Aorta (tissue), 5 donors: ENCODE data around the gene NEK8. TPM values are rescaled to one million over a fixed set of nuclear protein-coding genes. Genes with fewer than 3 reads are reported as not detected.

Experiments used
- ATAC-seq: fragments of 200-7000 bp; cut with Tn5 transposase; one replicate; pipeline ENCODE4 v1.9.1; 2022; ENCODE audit warnings: moderate library complexity; ENCODE audit not compliant: low FRiP score
- DNase-seq, 2 donors: peaks; one replicate each; pipeline ENCODE4 v3.0.0-alpha.2; 2020
- H3K27ac ChIP-seq, 2 donors: one replicate each; pipeline ENCODE4 v1.5.1; 2013; ENCODE audit warnings: low read length in 2 of 2, mild to moderate bottlenecking in 2 of 2, moderate library complexity in 2 of 2, control low read depth in 1 of 2, inconsistent platforms in 1 of 2, low read depth in 1 of 2
- H3K27me3 ChIP-seq, 2 donors: one replicate each; pipeline ENCODE4 v1.6.1; 2013; ENCODE audit warnings: control low read depth in 1 of 2, low read length in 1 of 2, mild to moderate bottlenecking in 1 of 2, moderate library complexity in 1 of 2; ENCODE audit not compliant: insufficient read depth in 2 of 2, control insufficient read depth in 1 of 2
- H3K36me3 ChIP-seq, 2 donors: one replicate each; pipeline ENCODE4 v1.6.1; 2013; ENCODE audit warnings: control low read depth in 1 of 2, low read length in 1 of 2, mild to moderate bottlenecking in 1 of 2; ENCODE audit not compliant: insufficient read depth in 2 of 2, control insufficient read depth in 1 of 2
- H3K4me1 ChIP-seq, 2 donors: one replicate each; pipeline ENCODE4 v1.6.1; 2013; ENCODE audit warnings: low read length in 2 of 2, control low read depth in 1 of 2, mild to moderate bottlenecking in 1 of 2, moderate library complexity in 1 of 2; ENCODE audit not compliant: insufficient read depth in 2 of 2, control insufficient read depth in 1 of 2
- H3K4me3 ChIP-seq, 2 donors: one replicate each; pipeline ENCODE4 v1.5.1; 2013; ENCODE audit warnings: low read length in 2 of 2, control low read depth in 1 of 2, mild to moderate bottlenecking in 1 of 2
- H3K9me3 ChIP-seq: one replicate; pipeline ENCODE4 v1.6.1; 2013; ENCODE audit warnings: mild to moderate bottlenecking, low read length; ENCODE audit not compliant: control insufficient read depth
- WGBS, 2 donors: extraction: QIAGEN DNeasy Blood & Tissue Kit; methylation state at CpG; one replicate each; pipeline ENCODE4 v1.1.7; 2013; 5-methylcytosine and 5-hydroxymethylcytosine counted together
- intact Hi-C, 2 donors: fragments of 100-400 bp; cut with DNase I; formaldehyde crosslinking; loops; one replicate each; pipeline versions ENCODE4 v1.14.2 to v1.15.0; 2022
- polyA plus RNA-seq, 2 donors: library from polyadenylated mRNA; stranded (reverse); fragments of 200-250 nt; gene quantifications; one replicate each; pipeline ENCODE4 v1.2.3, GENCODE V29; 2013
- total RNA-seq, 2 donors: library from RNA; stranded (reverse); fragmentation: NEBNext Ultra II Directional; extraction: Animal tissue kit (Norgen Biotek cat#: 25700); gene quantifications; one replicate each; pipeline ENCODE4 v1.2.1, GENCODE V29; 2021
- donor health status: healthy with polysubstance abuse.
- donor health status: Bipolar disorder and iron deficiency.
- donor health status: DM: no; HTN: no; CAD: no.
- donor health status: DM: no; HTN: no; CAD: no.
- donor health status: DM: yes; HTN: yes; CAD: no.

The NEK8 gene
- total and polyA plus RNA-seq, 4 donors = 1.6 to 5.3 (median 3.2) TPM

GRCh38 chr17:28705728-28706334 is 22.8 kb upstream of the NEK8 start:
- no peak overlapping the region for H3K27ac ChIP-seq
- H3K9me3 ChIP-seq = no peaks in the 10 kb centered on the region
- H3K36me3 ChIP-seq = peaks cover 0 to 6% of the 10 kb centered on the region in 2 donors
- H3K4me3 ChIP-seq = no peak overlapping the region
- H3K27me3 ChIP-seq = no peaks in the 10 kb centered on the region
- 66 to 70% methylated on average over 10 of the region's 10 CpGs for WGBS, 2 donors
- ATAC-seq (no peak), DNase-seq (no peak)
- no peaks in the 10 kb centered on the region for H3K4me1 ChIP-seq
- intact Hi-C loops = no loop called here

GRCh38 chr17:28706471-28707338 is 21.9 kb upstream of the NEK8 start:
- Histone ChIP-seq H3K9me3 (no peaks in the 10 kb centered on the region), H3K4me1 (no peaks in the 10 kb centered on the region), H3K36me3 (no peaks in the 10 kb centered on the region), H3K27me3 (no peaks in the 10 kb centered on the region), H3K4me3 (no peak overlapping the region), H3K27ac (no peak overlapping the region)
- ATAC-seq (no peak), DNase-seq (no peak)
- intact Hi-C loops = no loop called here
- WGBS, 2 donors = 58 to 61% methylated on average over 6 of the region's 7 CpGs

GRCh38 chr17:28707339-28707720 is 21.3 kb upstream of the NEK8 start:
- no peaks in the 10 kb centered on the region for H3K4me1 ChIP-seq
- H3K9me3 ChIP-seq = no peaks in the 10 kb centered on the region
- no peak for ATAC-seq
- intact Hi-C loops = no loop called here
- H3K36me3 ChIP-seq = no peaks in the 10 kb centered on the region
- H3K4me3 ChIP-seq = no peak overlapping the region
- DNase-seq = no peak
- H3K27me3 ChIP-seq = no peaks in the 10 kb centered on the region
- WGBS, 2 donors = 75 to 81% methylated on average over 2 of the region's 2 CpGs
- H3K27ac ChIP-seq = no peak overlapping the region

- peak; percentile 93 to 96 for DNase-seq
- peak; percentile 96 for ATAC-seq
- Histone ChIP-seq H3K27ac (peak overlapping the region in 1 of 2 donors; percentile 75), H3K36me3 (peaks cover 0 to 2% of the 10 kb centered on the region in 2 donors), H3K9me3 (no peaks in the 10 kb centered on the region), H3K4me3 (peak overlapping the region; percentile 1 to 12), H3K27me3 (no peaks in the 10 kb centered on the region), H3K4me1 (no peaks in the 10 kb centered on the region)
- WGBS, 2 donors = 1 to 2% methylated on average over 68 to 74 of the region's 74 CpGs
- intact Hi-C loops = loop anchor here in 1 of 2 donors (5.0 kb wide), 1 partner anchor 49 kb away; the partner anchor contains the start of genes SDF2 and SUPT6H
Observed at GRCh38 chr17:28710861-28711722, 17.5 kb upstream of the NEK8 start.

DNA sequence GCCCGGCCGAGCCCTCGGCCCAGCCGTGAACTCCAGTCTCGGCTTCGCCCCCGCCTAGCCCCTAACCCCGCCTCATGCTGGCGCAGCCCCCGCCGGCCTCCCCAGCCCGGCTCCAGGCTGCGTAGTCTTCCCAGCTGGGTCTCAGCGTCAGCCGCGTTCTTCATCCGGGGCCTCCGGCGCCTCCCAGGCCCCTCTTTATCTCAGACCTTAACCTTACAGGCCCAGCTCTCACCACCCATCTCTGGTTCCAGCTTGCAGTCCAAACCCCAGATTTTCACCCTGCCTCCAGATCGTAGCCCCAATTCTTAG is 16.9 kb upstream of the NEK8 start, which contains the start of gene PROCA1:
Gene PROCA1, minus strand, starts transcription at position 166 of the 309 bp plus-strand sequence. CDS start 228 bp downstream, outside the sequence.
- Histone ChIP-seq H3K4me3 (peak within 1 kb of the TSS; percentile 1 to 12), H3K27me3 (no peaks in the 10 kb centered on the region), H3K9me3 (no peaks in the 10 kb centered on the region), H3K36me3 (peaks cover 0 to 2% of the 10 kb centered on the region in 2 donors), H3K27ac (peak within 1 kb of the TSS in 1 of 2 donors; percentile 75), H3K4me1 (no peaks in the 10 kb centered on the region)
- peak; percentile 53 for ATAC-seq
- 0 to 2% methylated on average over 20 of the region's 20 CpGs for WGBS, 2 donors
- intact Hi-C loops = loop anchor here in 1 of 2 donors (5.0 kb wide), 1 partner anchor 49 kb away; the partner anchor contains the start of genes SDF2 and SUPT6H
- no peak for DNase-seq

GRCh38 chr17:28712032-28712704 is 16.4 kb upstream of the NEK8 start:
- H3K36me3 ChIP-seq = peaks cover 0 to 2% of the 10 kb centered on the region in 2 donors
- peak; percentile 78 to 84 for DNase-seq
- no peaks in the 10 kb centered on the region for H3K9me3 ChIP-seq
- H3K27ac ChIP-seq = no peak overlapping the region
- 45 to 47% methylated on average over 34 of the region's 34 CpGs for WGBS, 2 donors
- intact Hi-C loops = loop anchor here in 1 of 2 donors (5.0 kb wide), 1 partner anchor 50 kb away; the partner anchor contains the start of genes SDF2 and SUPT6H
- no peaks in the 10 kb centered on the region for H3K4me1 ChIP-seq
- no peak overlapping the region for H3K4me3 ChIP-seq
- H3K27me3 ChIP-seq = no peaks in the 10 kb centered on the region
- ATAC-seq = peak; percentile 10

- H3K9me3 ChIP-seq = no peaks in the 10 kb centered on the region
- intact Hi-C loops = loop anchor here in 1 of 2 donors (5.0 kb wide), 1 partner anchor 51 kb away; the partner anchor contains the start of genes SDF2 and SUPT6H
- H3K4me3 ChIP-seq = no peak overlapping the region
- DNase-seq = peak in 1 of 2 donors; percentile 18
- ATAC-seq = no peak
- no peaks in the 10 kb centered on the region for H3K27me3 ChIP-seq
- no peak overlapping the region for H3K27ac ChIP-seq
- H3K4me1 ChIP-seq = no peaks in the 10 kb centered on the region
- WGBS, 2 donors = 70% methylated on average over 7 of the region's 7 CpGs
- peaks cover 0 to 2% of the 10 kb centered on the region in 2 donors for H3K36me3 ChIP-seq
Observed at GRCh38 chr17:28712705-28713415, 15.7 kb upstream of the NEK8 start.
